HepG2 (cell line): ENCODE measurements around the gene DZANK1. TPM values are rescaled to one million over a fixed set of nuclear protein-coding genes. Genes with fewer than 3 reads are reported as not detected.

Experiments used
- EZH2 ChIP-seq: conservative IDR thresholded peaks from 2 replicates; pipeline ENCODE4 v1.6.1; 2012; ENCODE audit warnings: mild to moderate bottlenecking, low read depth, low read length, moderate library complexity
- HDAC1 ChIP-seq: sonication (generic); formaldehyde crosslinking; IDR thresholded peaks from 2 replicates; pipeline ENCODE4 v1.5.1; 2020; ENCODE audit warnings: mild to moderate bottlenecking, missing genetic modification reagents
- KMT2B ChIP-seq: IDR thresholded peaks from 2 replicates; pipeline ENCODE4 v1.6.1; 2016; ENCODE audit warnings: missing genetic modification reagents, missing compliant biosample characterization
- NFIC ChIP-seq: IDR thresholded peaks from 2 replicates; pipeline ENCODE4 v1.6.1; 2012; ENCODE audit warnings: mild to moderate bottlenecking, low read length, inconsistent platforms
- NKX3-1 ChIP-seq: sonication (generic); formaldehyde crosslinking; IDR thresholded peaks from 2 replicates; pipeline ENCODE4 v1.5.0; 2020; ENCODE audit warnings: missing genetic modification reagents
- NR2F6 ChIP-seq, 2 experiments: IDR thresholded peaks; 2 replicates each; pipeline ENCODE4 v1.6.1; 2016; ENCODE audit warnings: antibody characterized with exemption in 1 of 2, mild to moderate bottlenecking in 1 of 2
- RARG ChIP-seq: sonication (generic); formaldehyde crosslinking; IDR thresholded peaks from 2 replicates; pipeline ENCODE4 v1.4.0; 2020; ENCODE audit warnings: low read depth, mild to moderate bottlenecking, missing genetic modification reagents
- RBM39 ChIP-seq: fragments of 200-400 bp; formaldehyde crosslinking; IDR thresholded peaks from one replicate; pipeline ENCODE4 v1.6.1; 2018; ENCODE audit warnings: antibody characterized with exemption, mild to moderate bottlenecking, low read depth, low read length; ENCODE audit not compliant: poor library complexity, severe bottlenecking
- SOX13 ChIP-seq, 3 experiments: fragments of 450-650 bp in 1 of 3; sonication (generic) in 1 of 3; formaldehyde crosslinking in 1 of 3; IDR thresholded peaks in 2 of 3; conservative IDR thresholded peaks in 1 of 3; 2 replicates each; pipeline versions ENCODE4 v1.5.0 to v1.6.1; 2016 to 2020; ENCODE audit warnings: antibody characterized with exemption in 1 of 3, mild to moderate bottlenecking in 1 of 3, missing compliant biosample characterization in 1 of 3, missing genetic modification reagents in 1 of 3, moderate library complexity in 1 of 3
- ZFP82 ChIP-seq: sonication (generic); formaldehyde crosslinking; IDR thresholded peaks from 2 replicates; pipeline ENCODE4 v1.5.1; 2020; ENCODE audit warnings: mild to moderate bottlenecking, missing genetic modification reagents, borderline replicate concordance
- ZNF530 ChIP-seq: sonication (generic); formaldehyde crosslinking; IDR thresholded peaks from 2 replicates; pipeline ENCODE4 v1.5.0; 2020; ENCODE audit warnings: low read depth, mild to moderate bottlenecking, missing genetic modification reagents
- ZNF749 ChIP-seq: sonication (generic); formaldehyde crosslinking; IDR thresholded peaks from 2 replicates; pipeline ENCODE4 v1.8.0; 2022; ENCODE audit warnings: mild to moderate bottlenecking, missing genetic modification reagents, moderate library complexity, borderline replicate concordance
- ZNF773 ChIP-seq: sonication (generic); formaldehyde crosslinking; IDR thresholded peaks from 2 replicates; pipeline ENCODE4 v1.4.0; 2020; ENCODE audit warnings: missing genetic modification reagents, borderline replicate concordance
- polyA plus RNA-seq, 8 experiments: library from polyadenylated mRNA; depleted of rRNA in 3 of 8; stranded (reverse) in 7 of 8; unstranded in 1 of 8; fragments of >200 nt; fragmentation: Illumina TruSeq in 4 of 8; extraction: Trizol in 4 of 8; gene quantifications; 2 replicates each; pipeline versions ENCODE4 v1.2.1 to v1.2.3, GENCODE V29; 2011 to 2016; ENCODE audit warnings: low read depth in 4 of 8, missing spikeins in 1 of 8, mixed read lengths in 1 of 8; ENCODE audit not compliant: insufficient read depth in 1 of 8
- total RNA-seq, 5 experiments: library from RNA; depleted of rRNA; stranded (reverse); fragments of >200 nt; fragmentation: Illumina TruSeq; extraction: Trizol; gene quantifications; 2 replicates each; pipeline ENCODE4 v1.2.3, GENCODE V29; 2016; ENCODE audit warnings: low read depth in 1 of 5
- TF ChIP-seq, protein P1 (sequence below): sonication (generic); formaldehyde crosslinking; IDR thresholded peaks from 2 replicates; pipeline ENCODE4 v1.8.0; 2022; ENCODE audit warnings: mild to moderate bottlenecking, missing genetic modification reagents
- TF ChIP-seq, protein P2 (sequence below): sonication (generic); formaldehyde crosslinking; IDR thresholded peaks from 2 replicates; pipeline ENCODE4 v1.4.0; 2020; ENCODE audit warnings: mild to moderate bottlenecking, missing genetic modification reagents, borderline replicate concordance
- TF ChIP-seq, protein P3 (sequence below): sonication (generic); formaldehyde crosslinking; IDR thresholded peaks from 2 replicates; pipeline ENCODE4 v1.8.1; 2023; ENCODE audit warnings: missing genetic modification reagents, inconsistent platforms, borderline replicate concordance
- TF ChIP-seq, protein P4 (sequence below): sonication (generic); formaldehyde crosslinking; IDR thresholded peaks from 2 replicates; pipeline ENCODE4 v1.4.0; 2020; ENCODE audit warnings: missing genetic modification reagents

Gene DZANK1
- total and polyA plus RNA-seq, 2 of the 13 experiments (the other 11 are each of a cell fraction or from before 2014, with no cell fraction given) = 1.6 to 3.2 TPM

DNA sequence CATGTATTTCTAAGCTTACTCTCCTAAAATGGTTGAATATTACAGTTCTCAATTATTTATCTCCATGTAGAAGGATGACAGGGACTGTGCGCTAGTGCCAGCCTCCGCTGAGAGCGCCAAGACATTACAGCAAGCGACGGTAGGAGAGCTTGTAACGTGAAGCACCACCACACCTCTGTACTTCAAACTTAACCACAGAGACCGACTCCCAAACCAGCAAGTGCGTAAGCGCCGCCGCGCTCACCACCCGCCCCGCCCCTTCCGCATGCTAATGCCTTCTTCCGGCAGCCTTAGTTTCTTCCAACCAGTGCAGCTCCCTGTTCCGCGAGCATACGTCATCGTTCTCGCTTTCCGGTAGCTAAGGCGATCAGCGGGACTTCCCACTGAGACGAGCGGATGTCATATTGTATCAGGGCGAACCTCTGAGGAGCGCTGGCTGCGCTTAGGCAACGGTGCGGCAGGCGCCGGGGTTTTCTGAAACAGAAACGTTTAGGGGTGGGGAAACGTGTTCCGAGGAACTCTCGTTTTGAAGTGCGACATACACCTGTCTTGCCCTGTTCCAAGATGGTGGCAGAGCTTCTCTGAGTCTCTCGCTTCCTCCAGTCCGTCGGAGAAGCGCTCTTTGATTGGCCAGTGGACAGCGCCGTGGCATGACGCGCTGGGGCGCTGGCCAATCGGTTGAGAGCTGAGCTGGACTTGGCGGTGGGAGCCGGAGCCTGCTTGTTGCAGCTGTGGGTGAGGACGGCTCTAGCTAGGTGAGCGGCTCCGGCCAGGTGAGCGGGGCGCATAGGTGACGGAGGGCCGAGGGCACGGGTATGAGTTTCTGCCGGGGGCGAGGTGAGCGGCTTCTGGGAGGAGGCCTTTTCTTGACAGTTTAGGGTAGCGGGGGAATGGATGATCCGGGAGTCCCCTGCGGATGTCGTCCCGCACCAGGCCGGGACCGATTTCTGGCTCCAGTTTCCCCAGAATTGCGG lies 40.7 kb upstream of the DZANK1 start, which contains the start of gene SEC23B (continued):
- TF ChIP-seq, protein P1, sequence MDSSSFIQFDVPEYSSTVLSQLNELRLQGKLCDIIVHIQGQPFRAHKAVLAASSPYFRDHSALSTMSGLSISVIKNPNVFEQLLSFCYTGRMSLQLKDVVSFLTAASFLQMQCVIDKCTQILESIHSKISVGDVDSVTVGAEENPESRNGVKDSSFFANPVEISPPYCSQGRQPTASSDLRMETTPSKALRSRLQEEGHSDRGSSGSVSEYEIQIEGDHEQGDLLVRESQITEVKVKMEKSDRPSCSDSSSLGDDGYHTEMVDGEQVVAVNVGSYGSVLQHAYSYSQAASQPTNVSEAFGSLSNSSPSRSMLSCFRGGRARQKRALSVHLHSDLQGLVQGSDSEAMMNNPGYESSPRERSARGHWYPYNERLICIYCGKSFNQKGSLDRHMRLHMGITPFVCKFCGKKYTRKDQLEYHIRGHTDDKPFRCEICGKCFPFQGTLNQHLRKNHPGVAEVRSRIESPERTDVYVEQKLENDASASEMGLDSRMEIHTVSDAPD (CRISPR knock-in tag) = peak; percentile 81; the same call in 1 of the 2 replicates
- TF ChIP-seq, protein P2, sequence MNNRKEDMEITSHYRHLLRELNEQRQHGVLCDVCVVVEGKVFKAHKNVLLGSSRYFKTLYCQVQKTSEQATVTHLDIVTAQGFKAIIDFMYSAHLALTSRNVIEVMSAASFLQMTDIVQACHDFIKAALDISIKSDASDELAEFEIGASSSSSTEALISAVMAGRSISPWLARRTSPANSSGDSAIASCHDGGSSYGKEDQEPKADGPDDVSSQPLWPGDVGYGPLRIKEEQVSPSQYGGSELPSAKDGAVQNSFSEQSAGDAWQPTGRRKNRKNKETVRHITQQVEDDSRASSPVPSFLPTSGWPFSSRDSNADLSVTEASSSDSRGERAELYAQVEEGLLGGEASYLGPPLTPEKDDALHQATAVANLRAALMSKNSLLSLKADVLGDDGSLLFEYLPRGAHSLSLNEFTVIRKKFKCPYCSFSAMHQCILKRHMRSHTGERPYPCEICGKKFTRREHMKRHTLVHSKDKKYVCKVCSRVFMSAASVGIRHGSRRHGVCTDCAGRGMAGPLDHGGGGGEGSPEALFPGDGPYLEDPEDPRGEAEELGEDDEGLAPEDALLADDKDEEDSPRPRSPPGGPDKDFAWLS (CRISPR knock-in tag) = no peak; the same call in 1 of the 2 replicates
- TF ChIP-seq, protein P3, sequence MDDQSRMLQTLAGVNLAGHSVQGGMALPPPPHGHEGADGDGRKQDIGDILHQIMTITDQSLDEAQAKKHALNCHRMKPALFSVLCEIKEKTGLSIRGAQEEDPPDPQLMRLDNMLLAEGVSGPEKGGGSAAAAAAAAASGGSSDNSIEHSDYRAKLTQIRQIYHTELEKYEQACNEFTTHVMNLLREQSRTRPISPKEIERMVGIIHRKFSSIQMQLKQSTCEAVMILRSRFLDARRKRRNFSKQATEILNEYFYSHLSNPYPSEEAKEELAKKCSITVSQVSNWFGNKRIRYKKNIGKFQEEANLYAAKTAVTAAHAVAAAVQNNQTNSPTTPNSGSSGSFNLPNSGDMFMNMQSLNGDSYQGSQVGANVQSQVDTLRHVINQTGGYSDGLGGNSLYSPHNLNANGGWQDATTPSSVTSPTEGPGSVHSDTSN (CRISPR knock-in tag) = peak; percentile 56; the same call in 1 of the 2 replicates
- TF ChIP-seq RBM39 (peak; percentile 91), KMT2B (CRISPR knock-in tag) (peak; percentile 97), RARG (CRISPR knock-in tag) (peak; percentile 65; the same call in 1 of the 2 replicates), ZNF530 (CRISPR knock-in tag) (no peak; the same call in 1 of the 2 replicates), HDAC1 (CRISPR knock-in tag) (peak; percentile 95), EZH2 (no peak), ZNF773 (CRISPR knock-in tag) (peak; percentile 26), SOX13 (IDR thresholded peaks at IDR 0.05) (0 out of 2 replicates have a peak, but pooled peaks have one; percentile 29), SOX13 (CRISPR knock-in tag; conservative IDR thresholded peaks at IDR 0.05 in 1 of 2, IDR thresholded peaks at IDR 0.05 in 1 of 2) (peak in 1 of 2 experiments; percentile 50; a peak in 2 of 4 replicates), ZFP82 (CRISPR knock-in tag) (no peak), NKX3-1 (CRISPR knock-in tag) (peak; percentile 84; the same call in 1 of the 2 replicates), NFIC (no peak; the same call in 1 of the 2 replicates), NR2F6 (IDR thresholded peaks at IDR 0.05) (no peak), NR2F6 (CRISPR knock-in tag; IDR thresholded peaks at IDR 0.05) (peak; percentile 7), ZNF749 (CRISPR knock-in tag) (peak; percentile 87; the same call in 1 of the 2 replicates)
- TF ChIP-seq, protein P4, sequence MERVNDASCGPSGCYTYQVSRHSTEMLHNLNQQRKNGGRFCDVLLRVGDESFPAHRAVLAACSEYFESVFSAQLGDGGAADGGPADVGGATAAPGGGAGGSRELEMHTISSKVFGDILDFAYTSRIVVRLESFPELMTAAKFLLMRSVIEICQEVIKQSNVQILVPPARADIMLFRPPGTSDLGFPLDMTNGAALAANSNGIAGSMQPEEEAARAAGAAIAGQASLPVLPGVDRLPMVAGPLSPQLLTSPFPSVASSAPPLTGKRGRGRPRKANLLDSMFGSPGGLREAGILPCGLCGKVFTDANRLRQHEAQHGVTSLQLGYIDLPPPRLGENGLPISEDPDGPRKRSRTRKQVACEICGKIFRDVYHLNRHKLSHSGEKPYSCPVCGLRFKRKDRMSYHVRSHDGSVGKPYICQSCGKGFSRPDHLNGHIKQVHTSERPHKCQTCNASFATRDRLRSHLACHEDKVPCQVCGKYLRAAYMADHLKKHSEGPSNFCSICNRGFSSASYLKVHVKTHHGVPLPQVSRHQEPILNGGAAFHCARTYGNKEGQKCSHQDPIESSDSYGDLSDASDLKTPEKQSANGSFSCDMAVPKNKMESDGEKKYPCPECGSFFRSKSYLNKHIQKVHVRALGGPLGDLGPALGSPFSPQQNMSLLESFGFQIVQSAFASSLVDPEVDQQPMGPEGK (CRISPR knock-in tag) = peak; percentile 52
